ENCODE data around the gene DOK3.
A peak's percentile ranks its signal among the peaks of the same experiment; 100 is the strongest.

The DOK3 gene

DNA sequence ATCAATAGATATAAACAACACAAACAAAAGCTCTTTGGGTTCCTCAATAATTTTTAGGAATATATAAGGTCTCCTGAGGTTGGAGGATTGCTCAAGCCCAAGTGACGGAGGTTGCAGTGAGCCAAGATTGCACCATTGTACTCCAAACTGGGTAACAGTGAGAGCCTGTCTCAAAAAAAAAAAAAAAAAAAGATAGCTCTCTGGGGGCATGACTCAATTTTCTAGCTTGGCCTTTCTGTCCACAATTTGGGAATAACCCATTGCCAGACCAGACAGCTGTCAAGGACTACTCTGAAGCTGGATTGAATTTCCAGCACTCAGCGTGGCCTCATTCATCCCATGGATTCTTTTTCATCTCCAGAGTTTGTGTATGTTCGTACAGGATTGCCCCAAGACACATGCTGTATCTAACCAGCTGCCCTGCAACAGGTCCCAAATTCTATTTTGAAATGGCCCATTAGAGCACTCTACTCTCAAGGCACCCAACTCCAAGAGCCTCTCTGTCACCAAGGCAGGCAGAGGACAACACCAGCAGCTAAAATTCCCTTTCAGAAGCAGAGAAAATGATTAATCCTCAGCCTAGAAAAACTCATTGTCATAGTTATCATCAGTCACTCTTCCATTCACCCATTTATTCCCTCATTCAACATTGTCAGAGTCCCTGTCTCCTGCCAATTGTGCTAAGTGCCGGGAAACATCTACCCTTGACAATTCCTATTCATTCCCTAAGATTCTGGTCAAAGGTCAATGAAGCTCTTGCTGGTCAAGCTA lies 36.0 kb upstream of the DOK3 start:
- H3K27ac ChIP-seq, result peak overlapping the region; percentile 93
- TF ChIP-seq, protein P1, sequence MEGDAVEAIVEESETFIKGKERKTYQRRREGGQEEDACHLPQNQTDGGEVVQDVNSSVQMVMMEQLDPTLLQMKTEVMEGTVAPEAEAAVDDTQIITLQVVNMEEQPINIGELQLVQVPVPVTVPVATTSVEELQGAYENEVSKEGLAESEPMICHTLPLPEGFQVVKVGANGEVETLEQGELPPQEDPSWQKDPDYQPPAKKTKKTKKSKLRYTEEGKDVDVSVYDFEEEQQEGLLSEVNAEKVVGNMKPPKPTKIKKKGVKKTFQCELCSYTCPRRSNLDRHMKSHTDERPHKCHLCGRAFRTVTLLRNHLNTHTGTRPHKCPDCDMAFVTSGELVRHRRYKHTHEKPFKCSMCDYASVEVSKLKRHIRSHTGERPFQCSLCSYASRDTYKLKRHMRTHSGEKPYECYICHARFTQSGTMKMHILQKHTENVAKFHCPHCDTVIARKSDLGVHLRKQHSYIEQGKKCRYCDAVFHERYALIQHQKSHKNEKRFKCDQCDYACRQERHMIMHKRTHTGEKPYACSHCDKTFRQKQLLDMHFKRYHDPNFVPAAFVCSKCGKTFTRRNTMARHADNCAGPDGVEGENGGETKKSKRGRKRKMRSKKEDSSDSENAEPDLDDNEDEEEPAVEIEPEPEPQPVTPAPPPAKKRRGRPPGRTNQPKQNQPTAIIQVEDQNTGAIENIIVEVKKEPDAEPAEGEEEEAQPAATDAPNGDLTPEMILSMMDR (conservative IDR thresholded peaks at IDR 0.05; ENCODE audit: low read depth), result no peak
- DNase-seq (ENCODE audit: low spot score), result peak; percentile 48
- CTCF ChIA-PET, result interaction anchor here (1.3 kb wide), 1 partner anchor 45 kb away, joined by 3 read pairs; no protein-coding TSS in a partner anchor
- POLR2A ChIA-PET (ENCODE audit: low non-redundant PET), result interaction anchor here (0.7 kb wide), 1 partner anchor 47 kb away, joined by 6 read pairs; no protein-coding TSS in a partner anchor

DNA sequence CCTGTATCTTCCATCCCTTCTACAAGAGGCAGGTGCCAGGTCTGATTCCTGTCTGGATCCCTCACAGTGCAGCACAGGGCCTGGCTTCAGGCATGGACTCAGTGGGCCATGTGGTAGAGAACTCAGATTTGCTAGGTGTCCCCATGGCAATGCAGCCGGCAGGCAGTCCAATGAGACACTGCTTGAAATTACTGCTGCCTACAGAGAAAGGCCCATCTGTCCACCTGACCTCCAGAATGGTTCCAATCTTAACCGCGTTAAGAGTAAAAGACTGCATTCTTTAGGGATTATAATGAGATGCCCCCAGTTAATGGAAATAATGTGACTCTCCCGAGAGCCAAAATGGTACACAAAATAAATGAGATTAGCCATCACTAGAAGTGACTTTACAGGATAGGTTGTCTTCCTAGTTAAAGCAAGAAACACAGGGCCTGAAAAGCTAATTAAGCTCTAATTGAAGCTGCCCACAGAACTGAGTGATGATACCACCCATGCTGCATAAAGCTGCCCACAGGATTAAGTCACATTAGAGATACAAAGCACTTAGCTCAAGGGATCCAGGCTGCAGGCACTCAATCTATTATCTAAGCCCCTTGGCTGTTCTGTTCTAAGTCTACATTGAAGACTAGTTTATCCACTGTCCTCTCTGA lies 33.3 kb upstream of the DOK3 start:
- no peak for DNase-seq (ENCODE audit: low spot score)
- ChIA-PET CTCF (no interaction called here), POLR2A (ENCODE audit: low non-redundant PET) (no interaction called here)
- TF ChIP-seq, protein P1 (conservative IDR thresholded peaks at IDR 0.05; ENCODE audit: low read depth), result no peak
- no peak overlapping the region for H3K27ac ChIP-seq

DNA sequence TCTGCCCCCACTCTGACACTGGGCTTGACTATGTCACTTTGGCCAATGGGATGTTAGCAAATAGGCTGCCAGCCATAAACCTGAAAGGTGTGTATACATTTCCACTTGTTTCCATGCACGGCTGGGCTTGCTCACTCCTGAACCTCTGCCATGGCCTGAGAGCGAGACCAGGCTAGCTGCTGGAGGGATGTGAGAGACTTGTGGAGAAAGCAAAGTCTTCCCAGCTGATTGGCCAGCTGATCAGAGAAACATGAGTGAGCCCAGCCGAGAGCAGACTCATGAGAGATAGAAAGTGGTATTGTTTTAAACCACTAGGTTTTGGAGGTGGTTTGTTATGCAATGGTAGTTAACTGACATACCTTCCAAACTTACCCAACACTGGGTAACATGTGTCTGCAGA lies 30.8 kb upstream of the DOK3 start:
- ChIA-PET POLR2A (ENCODE audit: low non-redundant PET) (interaction anchor here (0.6 kb wide), 1 partner anchor 114 kb away, joined by 3 read pairs; no protein-coding TSS in a partner anchor), CTCF (no interaction called here)
- peak; percentile 28 for DNase-seq (ENCODE audit: low spot score)
- H3K27ac ChIP-seq, result peak overlapping the region; percentile 66
- TF ChIP-seq, protein P1 (conservative IDR thresholded peaks at IDR 0.05; ENCODE audit: low read depth), result no peak

- no peak for DNase-seq (ENCODE audit: low spot score)
- CTCF ChIA-PET, result no interaction called here
- POLR2A ChIA-PET (ENCODE audit: low non-redundant PET), result no interaction called here
- TF ChIP-seq, protein P1 (conservative IDR thresholded peaks at IDR 0.05; ENCODE audit: low read depth), result no peak
- no peak overlapping the region for H3K27ac ChIP-seq
These were observed 29.8 kb upstream of the DOK3 start for GRCh38 chr5:177539411-177539810.

DNA sequence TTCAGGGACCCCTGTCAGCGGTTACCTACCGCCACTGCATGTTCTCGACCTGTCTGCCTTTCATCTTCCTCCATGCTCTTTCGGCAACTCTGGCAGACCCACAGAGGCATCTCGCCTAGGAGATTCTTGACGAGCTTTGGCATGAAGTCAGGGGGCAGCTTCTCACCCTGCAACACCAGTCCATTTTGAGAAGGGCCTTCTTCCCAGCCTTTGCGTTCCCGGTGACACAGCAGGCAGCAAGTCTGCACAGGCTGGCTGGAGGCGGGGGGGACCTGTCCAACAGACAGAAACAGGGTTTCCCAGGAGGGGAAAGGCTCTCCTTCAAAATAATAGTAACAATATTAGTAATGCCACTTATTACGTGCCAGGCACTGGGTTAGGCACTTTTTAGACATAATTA lies 29.2 kb upstream of the DOK3 start:
- CTCF ChIA-PET, result no interaction called here
- DNase-seq (ENCODE audit: low spot score), result peak; percentile 39
- TF ChIP-seq, protein P1 (conservative IDR thresholded peaks at IDR 0.05; ENCODE audit: low read depth), result no peak
- H3K27ac ChIP-seq, result peak overlapping the region; percentile 68
- POLR2A ChIA-PET (ENCODE audit: low non-redundant PET), result interaction anchor here (1.2 kb wide), 1 partner anchor 21 kb away, joined by 3 read pairs; no protein-coding TSS in a partner anchor

GRCh38 chr5:177537389-177538361 lies 28.0 kb upstream of the DOK3 start:
- ChIA-PET CTCF (interaction anchor here (0.6 kb wide), 2 partner anchors 38 to 147 kb away, joined by 4 to 5 read pairs; no protein-coding TSS in a partner anchor), POLR2A (ENCODE audit: low non-redundant PET) (interaction anchor here (1.2 kb wide), 1 partner anchor 20 kb away, joined by 3 read pairs; no protein-coding TSS in a partner anchor)
- no peak for DNase-seq (ENCODE audit: low spot score)
- H3K27ac ChIP-seq, result peak overlapping the region; percentile 68
- TF ChIP-seq, protein P1 (conservative IDR thresholded peaks at IDR 0.05; ENCODE audit: low read depth), result no peak
